Panc1 (cell line): Measurements from ENCODE around the gene ACVR1B.

ENCODE experiments used
- POLR2AphosphoS5 ChIP-seq: IDR thresholded peaks from 2 replicates; pipeline ENCODE4 v1.6.1; 2012; ENCODE audit warnings: mild to moderate bottlenecking, low read depth, low read length, moderate library complexity
- SIN3A ChIP-seq: IDR thresholded peaks from 2 replicates; pipeline ENCODE4 v1.6.1; 2012; ENCODE audit warnings: low read depth, mild to moderate bottlenecking, low read length, moderate library complexity, borderline replicate concordance; ENCODE audit not compliant: insufficient read depth
- TCF7L2 ChIP-seq: IDR thresholded peaks from 2 replicates; pipeline ENCODE4 v1.6.1; 2011; ENCODE audit warnings: mild to moderate bottlenecking, low read depth, low read length, inconsistent platforms
- TF ChIP-seq, protein P1 (sequence below): fragments of 450-650 bp; IDR thresholded peaks from 2 replicates; pipeline ENCODE4 v1.5.1; 2017; ENCODE audit warnings: mild to moderate bottlenecking
- TF ChIP-seq, protein P2 (sequence below), 2 experiments: IDR thresholded peaks; 2 replicates each; pipeline ENCODE4 v1.6.1; 2011 to 2012; ENCODE audit warnings: low read depth in 2 of 2, control low read depth in 1 of 2, low read length in 1 of 2, mild to moderate bottlenecking in 1 of 2, moderate library complexity in 1 of 2; ENCODE audit not compliant: insufficient read depth in 1 of 2

DNA sequence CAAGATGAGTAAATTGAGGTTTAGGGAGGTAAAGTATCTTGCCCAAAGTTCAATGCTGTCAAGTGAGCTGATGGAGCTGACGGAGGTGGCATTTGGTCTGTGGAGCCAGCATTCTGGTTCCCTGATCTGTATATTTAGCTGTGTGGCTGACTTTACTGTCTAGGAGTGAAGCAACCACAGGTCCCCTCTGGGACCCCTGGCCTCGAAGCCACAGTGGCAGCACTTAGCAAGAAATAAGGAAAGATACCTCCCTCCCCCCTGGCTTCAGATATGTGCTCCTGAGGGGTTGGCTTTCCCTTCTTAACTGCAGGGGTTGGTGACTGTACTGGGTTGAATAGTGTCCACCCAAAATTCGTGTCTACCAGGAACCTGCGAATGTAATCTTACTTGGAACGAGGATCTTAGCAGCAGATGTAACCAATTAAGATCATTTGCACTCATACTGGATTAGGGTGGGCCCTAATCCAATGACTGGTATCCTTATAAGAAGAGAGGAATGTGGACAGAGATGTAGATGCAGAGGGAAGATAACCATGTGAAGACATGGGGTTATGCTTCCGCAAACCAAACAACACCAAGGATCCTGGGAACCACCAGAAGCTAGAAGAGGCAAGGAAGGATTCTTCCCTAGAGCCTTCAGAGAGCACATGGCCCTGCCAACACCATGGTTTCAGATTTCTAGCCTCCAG, 2.0 kb upstream of the ACVR1B start:
- TF ChIP-seq, protein P1, sequence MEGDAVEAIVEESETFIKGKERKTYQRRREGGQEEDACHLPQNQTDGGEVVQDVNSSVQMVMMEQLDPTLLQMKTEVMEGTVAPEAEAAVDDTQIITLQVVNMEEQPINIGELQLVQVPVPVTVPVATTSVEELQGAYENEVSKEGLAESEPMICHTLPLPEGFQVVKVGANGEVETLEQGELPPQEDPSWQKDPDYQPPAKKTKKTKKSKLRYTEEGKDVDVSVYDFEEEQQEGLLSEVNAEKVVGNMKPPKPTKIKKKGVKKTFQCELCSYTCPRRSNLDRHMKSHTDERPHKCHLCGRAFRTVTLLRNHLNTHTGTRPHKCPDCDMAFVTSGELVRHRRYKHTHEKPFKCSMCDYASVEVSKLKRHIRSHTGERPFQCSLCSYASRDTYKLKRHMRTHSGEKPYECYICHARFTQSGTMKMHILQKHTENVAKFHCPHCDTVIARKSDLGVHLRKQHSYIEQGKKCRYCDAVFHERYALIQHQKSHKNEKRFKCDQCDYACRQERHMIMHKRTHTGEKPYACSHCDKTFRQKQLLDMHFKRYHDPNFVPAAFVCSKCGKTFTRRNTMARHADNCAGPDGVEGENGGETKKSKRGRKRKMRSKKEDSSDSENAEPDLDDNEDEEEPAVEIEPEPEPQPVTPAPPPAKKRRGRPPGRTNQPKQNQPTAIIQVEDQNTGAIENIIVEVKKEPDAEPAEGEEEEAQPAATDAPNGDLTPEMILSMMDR = no peak
- TF ChIP-seq, protein P2, sequence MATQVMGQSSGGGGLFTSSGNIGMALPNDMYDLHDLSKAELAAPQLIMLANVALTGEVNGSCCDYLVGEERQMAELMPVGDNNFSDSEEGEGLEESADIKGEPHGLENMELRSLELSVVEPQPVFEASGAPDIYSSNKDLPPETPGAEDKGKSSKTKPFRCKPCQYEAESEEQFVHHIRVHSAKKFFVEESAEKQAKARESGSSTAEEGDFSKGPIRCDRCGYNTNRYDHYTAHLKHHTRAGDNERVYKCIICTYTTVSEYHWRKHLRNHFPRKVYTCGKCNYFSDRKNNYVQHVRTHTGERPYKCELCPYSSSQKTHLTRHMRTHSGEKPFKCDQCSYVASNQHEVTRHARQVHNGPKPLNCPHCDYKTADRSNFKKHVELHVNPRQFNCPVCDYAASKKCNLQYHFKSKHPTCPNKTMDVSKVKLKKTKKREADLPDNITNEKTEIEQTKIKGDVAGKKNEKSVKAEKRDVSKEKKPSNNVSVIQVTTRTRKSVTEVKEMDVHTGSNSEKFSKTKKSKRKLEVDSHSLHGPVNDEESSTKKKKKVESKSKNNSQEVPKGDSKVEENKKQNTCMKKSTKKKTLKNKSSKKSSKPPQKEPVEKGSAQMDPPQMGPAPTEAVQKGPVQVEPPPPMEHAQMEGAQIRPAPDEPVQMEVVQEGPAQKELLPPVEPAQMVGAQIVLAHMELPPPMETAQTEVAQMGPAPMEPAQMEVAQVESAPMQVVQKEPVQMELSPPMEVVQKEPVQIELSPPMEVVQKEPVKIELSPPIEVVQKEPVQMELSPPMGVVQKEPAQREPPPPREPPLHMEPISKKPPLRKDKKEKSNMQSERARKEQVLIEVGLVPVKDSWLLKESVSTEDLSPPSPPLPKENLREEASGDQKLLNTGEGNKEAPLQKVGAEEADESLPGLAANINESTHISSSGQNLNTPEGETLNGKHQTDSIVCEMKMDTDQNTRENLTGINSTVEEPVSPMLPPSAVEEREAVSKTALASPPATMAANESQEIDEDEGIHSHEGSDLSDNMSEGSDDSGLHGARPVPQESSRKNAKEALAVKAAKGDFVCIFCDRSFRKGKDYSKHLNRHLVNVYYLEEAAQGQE (IDR thresholded peaks at IDR 0.05; ENCODE audit: insufficient read depth in 1 of 2, low read depth in 2 of 2, low read length in 1 of 2) = no peak
- TF ChIP-seq TCF7L2 (no peak), POLR2AphosphoS5 (no peak), SIN3A (no peak)
